NCI-H345 (cell line): ENCODE data around the gene CYP26A1.

Experiments
- DNase-seq: peaks from one replicate; lab custom pipeline; 2025; lab: John Stamatoyannopoulos, UW

The CYP26A1 gene, protein sequence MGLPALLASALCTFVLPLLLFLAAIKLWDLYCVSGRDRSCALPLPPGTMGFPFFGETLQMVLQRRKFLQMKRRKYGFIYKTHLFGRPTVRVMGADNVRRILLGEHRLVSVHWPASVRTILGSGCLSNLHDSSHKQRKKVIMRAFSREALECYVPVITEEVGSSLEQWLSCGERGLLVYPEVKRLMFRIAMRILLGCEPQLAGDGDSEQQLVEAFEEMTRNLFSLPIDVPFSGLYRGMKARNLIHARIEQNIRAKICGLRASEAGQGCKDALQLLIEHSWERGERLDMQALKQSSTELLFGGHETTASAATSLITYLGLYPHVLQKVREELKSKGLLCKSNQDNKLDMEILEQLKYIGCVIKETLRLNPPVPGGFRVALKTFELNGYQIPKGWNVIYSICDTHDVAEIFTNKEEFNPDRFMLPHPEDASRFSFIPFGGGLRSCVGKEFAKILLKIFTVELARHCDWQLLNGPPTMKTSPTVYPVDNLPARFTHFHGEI

DNA sequence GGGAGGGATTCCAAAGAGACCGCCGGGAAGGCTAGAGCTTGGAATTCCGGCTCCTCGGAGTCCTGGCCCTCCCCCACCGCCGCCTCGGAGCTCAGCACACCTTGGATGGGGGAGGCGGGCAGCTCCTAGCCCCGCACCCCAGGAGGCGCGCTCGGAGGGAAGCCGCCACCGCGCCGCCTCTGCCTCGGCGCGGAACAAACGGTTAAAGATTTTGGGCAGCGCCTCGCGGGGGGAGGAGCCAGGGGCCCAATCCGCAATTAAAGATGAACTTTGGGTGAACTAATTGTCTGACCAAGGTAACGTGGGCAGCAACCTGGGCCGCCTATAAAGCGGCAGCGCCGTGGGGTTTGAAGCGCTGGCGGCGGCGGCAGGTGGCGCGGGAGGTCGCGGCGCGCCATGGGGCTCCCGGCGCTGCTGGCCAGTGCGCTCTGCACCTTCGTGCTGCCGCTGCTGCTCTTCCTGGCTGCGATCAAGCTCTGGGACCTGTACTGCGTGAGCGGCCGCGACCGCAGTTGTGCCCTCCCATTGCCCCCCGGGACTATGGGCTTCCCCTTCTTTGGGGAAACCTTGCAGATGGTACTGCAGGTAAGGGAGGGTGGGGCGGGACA, at the start of gene CYP26A1:
TSS of gene CYP26A1 (plus strand) at position 355 of the 608 bp plus-strand sequence. CDS start at position 397, 42 bp downstream.
- no peak for DNase-seq

DNA sequence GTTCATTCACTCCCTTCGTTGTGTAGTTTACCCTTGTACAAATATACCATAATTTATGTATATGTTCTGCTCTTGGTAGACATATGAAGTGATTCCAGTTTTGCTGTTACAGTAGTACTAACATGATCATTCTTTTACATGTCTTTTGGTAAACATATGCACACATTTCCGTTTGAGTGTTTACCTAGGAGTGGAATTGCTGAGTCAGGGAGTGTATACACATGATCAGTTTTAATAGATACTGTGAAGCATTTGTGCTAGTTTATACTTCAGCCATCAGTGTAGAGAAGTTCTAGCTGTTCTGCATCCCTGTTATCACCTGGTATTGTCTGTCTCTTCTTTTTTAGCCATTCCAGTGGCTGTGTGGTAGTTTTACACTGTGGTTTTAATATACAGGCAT, 47.6 kb upstream of the CYP26A1 start:
- DNase-seq, result no peak

DNA sequence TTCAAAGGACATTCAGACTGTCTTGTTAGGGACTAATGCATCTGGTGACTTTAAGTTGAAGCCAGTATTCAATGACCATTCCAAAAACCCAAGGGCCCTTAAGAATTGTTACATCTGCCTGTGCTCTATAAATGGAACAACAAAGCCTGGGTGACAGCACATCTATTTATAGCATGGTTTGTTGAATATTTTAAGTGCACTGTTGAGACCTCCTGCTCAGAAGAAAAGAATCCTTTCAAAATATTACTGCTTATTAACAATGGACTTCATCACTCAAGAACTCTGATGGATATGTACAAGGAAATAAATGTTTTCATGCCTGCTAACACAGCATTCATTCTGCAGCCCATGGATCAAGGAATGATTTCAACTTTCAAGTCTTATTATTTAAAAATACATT, 46.2 kb upstream of the CYP26A1 start:
- no peak for DNase-seq

GRCh38 chr10:93028883-93029282, 44.8 kb upstream of the CYP26A1 start:
- no peak for DNase-seq

DNA sequence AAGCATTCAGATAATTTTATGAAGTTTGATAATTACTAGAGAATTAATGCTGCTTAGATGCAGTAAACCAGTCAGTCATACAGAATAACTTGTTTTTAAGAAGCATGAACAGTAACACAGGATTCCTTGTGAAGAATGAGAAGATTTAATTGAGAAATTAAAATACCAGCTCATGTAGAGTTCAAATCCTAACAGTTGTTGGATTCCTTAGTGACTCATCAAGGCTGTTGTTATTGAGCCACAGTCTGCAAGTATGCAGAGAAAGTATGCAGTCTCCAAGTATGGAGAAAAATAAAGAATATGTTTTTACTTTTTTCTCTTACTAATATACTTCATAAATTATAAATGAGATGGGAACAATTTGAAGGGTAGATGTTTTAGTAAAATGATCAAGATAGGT, 43.3 kb upstream of the CYP26A1 start:
- no peak for DNase-seq

DNA sequence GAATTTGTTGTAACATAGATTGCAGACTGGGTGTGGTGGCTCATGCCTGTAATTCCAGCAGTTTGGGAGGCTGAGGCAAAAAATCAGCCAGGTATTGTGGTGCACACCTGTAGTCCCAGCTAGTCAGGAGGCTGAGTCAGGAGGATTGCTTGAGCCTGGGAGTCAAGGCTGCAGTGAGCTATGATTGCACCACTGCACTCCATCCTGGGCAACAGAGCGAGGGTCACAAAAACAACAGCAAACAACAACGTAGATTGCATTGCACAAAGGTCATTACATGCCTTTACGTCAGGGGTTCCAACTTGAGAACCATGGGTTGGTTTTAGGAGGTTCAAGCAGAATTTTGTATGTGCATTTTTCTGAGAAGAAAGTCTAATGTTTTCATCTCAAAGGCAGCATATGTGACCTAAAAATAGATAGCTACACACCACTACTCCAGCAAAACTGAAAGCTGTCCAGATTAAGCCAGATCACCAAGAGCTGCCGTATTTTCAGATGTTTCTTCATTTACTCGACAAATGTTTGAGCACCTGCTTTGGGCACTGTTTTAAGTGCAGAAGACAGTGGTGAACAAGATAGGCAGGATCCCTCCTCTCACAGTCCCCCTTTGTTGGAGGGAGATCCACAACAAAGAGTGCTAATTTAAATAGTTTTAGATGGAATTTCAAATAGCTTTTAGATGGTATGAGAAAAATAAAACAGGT, 41.4 kb upstream of the CYP26A1 start:
- no peak for DNase-seq

DNA sequence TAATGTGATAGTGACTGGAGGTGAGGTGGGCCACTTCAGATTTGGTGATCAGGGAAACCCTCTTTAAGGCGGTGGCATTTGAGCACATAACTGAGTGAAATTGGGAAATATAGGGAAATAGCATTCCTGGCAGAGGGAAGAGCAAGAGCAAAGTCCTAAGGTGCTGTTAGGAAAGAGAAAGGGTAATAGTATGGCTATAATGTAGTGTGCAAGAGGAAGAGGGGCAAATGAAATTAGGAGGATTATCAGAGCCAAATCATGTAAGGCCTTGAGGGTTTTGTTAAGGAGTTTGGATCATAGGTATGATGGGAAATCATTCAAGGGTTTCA, 40.9 kb upstream of the CYP26A1 start:
- DNase-seq, result no peak

- DNase-seq, result no peak
Observed at GRCh38 chr10:93034426-93034825, 39.3 kb upstream of the CYP26A1 start.

- DNase-seq, result no peak
Observed at GRCh38 chr10:93039110-93039509, 34.6 kb upstream of the CYP26A1 start.

DNA sequence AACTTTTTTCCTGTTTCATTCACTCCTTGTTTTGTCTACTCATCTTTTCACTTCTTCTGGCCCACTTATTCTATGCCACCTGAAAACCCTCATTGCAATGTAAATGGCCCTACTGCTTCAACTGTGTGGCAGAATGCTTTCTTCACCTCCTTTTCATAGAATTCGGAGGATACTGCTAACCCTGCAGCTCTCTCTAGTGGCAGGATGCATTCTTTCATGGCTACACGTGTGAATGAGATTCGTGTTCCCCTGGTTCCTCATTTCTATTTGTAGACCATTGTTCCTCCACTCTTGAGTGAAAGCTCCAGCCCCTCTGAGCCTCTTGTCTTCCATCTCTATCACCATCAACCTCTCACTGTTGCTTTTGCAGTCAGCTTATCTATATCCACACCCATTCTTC, 34.0 kb upstream of the CYP26A1 start:
- no peak for DNase-seq

DNA sequence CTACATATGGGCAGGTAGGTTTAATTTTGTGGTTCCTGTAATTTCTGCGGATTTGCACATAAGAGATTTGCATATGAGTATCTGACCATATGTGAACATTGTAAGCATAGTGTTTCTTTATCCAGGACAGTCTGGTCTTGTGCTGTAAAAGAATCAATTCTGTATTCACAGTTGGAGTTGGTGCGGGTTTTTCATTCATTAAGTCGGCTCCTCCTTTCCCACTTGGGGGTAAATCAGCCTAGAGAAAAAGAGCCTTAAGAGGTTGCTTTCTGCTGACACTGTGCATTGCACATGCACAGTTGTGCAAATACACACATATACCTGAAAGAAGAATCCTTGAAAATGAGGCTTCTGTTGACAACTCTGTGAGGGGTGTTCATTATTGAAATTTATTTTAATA, 19.2 kb upstream of the CYP26A1 start:
- no peak for DNase-seq

DNA sequence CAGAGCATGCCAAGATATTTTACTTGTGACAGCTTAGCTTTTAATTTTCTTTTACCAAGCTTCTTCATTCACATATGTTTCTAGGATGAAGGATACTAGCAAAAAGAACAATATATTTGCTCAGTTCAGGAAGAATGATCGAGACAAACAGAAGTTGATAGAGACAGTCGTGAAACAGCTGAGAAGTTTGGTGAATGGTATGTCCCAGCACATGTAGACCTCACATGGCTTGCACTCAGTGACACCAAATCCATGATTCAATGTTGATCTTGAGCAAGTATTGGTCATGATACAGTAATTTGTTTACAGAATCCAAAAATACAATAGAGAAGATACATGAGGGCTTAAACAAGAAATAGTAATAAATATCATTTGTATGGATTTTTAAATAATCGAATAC, 15.6 kb upstream of the CYP26A1 start:
- DNase-seq, result no peak

DNA sequence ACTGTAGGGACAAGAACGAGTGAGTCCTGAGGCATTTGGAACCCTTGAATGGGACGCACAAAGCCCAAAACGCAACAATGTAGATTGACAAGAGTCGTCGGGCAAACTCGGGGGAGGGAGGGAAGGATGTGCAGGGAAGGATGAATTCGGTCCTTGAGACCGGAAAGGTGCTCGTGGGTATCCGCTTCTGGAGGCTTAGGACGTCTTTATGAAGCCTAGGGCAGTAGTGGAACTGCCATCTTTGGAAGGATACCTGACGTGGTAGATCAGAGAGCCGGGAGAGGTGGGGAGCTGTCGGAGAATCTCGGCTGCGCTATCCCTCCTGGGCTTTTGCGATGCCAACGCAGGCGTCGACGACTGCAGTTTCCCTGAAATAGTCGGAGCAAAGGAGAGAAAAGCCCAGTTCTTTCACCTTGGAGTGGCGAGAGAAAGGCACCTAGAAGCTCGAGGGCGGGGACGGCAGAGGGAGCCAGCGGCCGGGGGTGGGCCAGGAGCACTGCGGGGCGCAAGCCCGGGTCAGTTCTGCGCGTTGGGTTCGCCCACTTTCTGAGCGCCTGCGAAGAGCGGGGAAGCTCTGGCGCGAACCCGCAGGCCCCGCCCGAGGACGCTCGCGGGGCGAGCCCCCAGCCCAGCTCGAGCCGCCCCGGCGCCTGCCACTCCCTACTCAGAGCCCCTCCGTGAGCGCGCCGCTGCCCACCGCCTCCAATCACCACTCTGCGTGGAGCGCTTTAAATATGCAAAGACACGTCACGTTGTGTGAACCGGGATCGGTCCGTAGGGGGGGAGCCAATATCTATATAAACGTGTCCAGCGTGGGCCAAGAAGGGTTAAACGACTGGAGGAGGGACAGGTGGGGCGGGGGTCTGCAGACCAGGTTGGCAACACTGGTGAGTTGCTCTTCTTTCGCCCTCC, 13.5 kb upstream of the CYP26A1 start, which contains the start of gene CYP26C1:
TSS of gene CYP26C1 (plus strand) at position 824 of the 912 bp plus-strand sequence. CDS start 466 bp downstream, outside the sequence.
- no peak for DNase-seq

GRCh38 chr10:93060887-93061593, 12.7 kb upstream of the CYP26A1 start:
- DNase-seq, result no peak

- DNase-seq, result no peak
Observed at GRCh38 chr10:93061594-93062513, 11.8 kb upstream of the CYP26A1 start.

- peak; percentile 12 for DNase-seq
Observed at GRCh38 chr10:93062514-93063143, 11.1 kb upstream of the CYP26A1 start.

DNA sequence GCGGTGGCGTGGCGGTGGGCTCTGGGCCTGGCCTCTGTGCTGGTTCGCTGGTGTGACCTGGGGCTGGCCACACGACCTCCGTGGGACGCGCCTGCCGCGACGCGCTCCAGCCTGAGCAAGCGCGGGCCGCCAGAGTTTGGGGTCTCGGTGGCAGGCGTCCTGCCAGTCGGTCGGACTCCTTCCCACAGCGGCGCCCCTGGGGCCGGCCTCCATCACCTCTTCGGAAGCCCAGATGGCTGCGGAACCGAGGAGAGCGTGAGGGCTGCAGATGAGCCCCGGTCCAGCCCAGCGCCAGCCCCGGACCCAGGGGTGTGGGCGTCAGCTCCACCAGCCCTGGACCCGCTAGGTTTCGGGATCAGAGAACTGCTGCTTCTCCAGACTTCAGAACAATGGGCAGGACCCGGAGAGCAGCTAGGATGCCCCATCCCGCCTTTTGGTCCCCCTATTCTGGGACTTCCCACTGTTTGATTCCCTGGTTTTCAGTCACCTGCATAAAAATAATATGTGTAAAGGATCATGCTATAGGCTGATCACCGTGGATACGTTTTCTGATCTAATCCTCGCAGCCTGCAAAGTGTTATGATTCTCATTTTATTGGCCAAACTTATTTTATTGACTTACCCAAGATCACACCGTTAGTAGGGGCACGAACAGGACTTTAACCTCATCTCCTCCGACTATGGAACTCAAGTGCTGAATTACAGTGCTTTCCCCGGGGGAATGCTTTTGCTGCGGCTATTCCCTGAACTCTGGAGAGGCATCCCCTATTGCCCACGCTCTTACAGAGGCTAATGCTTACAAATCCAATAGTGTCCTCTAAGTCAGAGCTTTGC, 10.3 kb upstream of the CYP26A1 start:
- DNase-seq, result no peak

DNA sequence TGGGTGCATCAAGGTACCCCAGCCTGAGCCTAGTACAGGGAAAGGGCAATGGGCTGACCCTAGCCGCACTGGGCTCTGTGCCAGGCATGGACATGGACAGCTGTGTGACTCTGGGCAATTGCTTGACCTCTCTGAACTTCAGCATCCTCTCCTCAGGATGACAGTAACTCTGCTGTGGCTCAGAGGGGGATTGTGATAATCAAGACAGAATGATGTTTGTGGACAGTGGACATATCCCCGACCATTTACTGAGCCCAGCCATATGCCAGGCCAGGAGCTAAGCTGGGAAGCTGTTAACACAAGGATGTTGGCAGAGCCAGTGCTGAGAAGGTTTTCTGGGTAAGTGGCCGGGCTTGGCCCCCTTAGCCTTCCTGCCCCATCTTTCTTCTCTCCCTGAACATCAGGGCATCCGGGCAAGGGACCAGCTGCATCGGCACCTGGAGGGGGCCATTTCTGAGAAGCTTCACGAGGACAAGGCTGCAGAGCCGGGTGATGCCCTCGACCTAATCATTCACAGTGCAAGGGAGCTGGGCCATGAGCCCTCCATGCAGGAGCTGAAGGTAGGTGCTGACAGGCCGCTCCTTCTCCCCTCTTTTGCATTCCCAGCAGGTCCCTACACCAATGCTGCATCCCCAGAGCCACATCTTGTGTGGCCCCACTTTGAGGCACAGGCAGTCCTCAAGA, 9.6 kb upstream of the CYP26A1 start:
- DNase-seq, result no peak
